GM06990 (cell line): ENCODE data around the gene GRIK3.

Experiments used
- DNase-seq: peaks from one replicate; pipeline ENCODE4 v3.0.0-alpha.2; 2011; ENCODE audit not compliant: insufficient read length; ENCODE audit errors: extremely low read depth
- H3K27me3 ChIP-seq: replicated peaks from 2 replicates; pipeline ENCODE4 v1.6.0; 2011; ENCODE audit warnings: low read length; ENCODE audit not compliant: control insufficient read depth, insufficient read depth
- H3K36me3 ChIP-seq: 2 replicates; pipeline ENCODE4 v1.5.1; 2011; ENCODE audit warnings: low read length; ENCODE audit not compliant: control insufficient read depth, insufficient read depth
- H3K4me3 ChIP-seq: replicated peaks from 2 replicates; pipeline ENCODE4 v1.5.1; 2011; ENCODE audit warnings: low read depth, mild to moderate bottlenecking, control low read depth, low read length
- TF ChIP-seq, protein P1 (sequence below): IDR thresholded peaks from 2 replicates; pipeline ENCODE4 v1.5.1; 2011; ENCODE audit warnings: low read length, control low read depth, mild to moderate bottlenecking, inconsistent platforms; ENCODE audit not compliant: insufficient read depth, poor library complexity, severe bottlenecking

The GRIK3 gene

DNA sequence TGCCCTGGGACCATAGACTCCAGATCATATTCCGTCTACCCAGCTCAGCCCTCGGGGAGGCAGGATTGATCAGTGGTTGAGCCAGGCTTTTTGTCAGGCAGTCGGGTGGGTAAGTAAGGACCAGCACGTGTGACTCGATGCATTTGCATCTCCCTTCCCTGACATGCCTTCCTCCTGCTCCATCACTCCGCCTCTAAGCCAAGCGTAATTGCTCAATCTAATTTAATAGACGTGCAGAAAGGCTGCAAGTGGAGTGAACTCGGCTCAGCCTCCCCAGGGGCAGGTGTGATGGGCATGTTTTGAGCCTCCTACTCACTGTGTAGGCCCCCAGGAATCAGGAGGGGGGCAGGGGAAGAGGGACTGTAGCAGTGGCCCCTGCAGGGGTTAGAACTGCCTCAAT is 34.6 kb upstream of the GRIK3 start:
- DNase-seq, result no peak
- Histone ChIP-seq H3K4me3 (no peak overlapping the region), H3K27me3 (no peaks in the 10 kb centered on the region; the same call in 1 of the 2 replicates), H3K36me3 (no peaks in the 10 kb centered on the region)
- TF ChIP-seq, protein P1, sequence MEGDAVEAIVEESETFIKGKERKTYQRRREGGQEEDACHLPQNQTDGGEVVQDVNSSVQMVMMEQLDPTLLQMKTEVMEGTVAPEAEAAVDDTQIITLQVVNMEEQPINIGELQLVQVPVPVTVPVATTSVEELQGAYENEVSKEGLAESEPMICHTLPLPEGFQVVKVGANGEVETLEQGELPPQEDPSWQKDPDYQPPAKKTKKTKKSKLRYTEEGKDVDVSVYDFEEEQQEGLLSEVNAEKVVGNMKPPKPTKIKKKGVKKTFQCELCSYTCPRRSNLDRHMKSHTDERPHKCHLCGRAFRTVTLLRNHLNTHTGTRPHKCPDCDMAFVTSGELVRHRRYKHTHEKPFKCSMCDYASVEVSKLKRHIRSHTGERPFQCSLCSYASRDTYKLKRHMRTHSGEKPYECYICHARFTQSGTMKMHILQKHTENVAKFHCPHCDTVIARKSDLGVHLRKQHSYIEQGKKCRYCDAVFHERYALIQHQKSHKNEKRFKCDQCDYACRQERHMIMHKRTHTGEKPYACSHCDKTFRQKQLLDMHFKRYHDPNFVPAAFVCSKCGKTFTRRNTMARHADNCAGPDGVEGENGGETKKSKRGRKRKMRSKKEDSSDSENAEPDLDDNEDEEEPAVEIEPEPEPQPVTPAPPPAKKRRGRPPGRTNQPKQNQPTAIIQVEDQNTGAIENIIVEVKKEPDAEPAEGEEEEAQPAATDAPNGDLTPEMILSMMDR, result no peak

DNA sequence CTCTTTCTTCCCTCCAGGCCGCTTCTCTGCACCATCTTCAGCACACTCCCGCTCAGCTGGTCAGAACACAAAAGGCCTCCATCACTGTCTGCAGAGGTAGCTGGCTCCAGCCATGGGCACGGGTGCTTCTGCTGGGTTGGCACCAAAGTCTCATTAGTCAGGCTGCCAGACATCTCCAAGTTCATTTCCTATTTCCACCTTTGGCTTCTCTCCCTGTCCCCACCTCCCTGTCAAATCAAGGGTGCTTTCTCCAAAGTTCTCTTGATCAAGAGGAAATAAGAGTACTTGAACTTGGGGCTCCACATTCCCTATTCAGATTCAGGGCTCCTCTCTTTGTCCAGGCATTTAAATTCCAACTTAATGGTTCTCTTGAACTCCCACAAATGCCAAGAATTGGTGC is 33.9 kb upstream of the GRIK3 start:
- H3K27me3 ChIP-seq, result no peaks in the 10 kb centered on the region; the same call in 1 of the 2 replicates
- DNase-seq, result no peak
- no peak overlapping the region for H3K4me3 ChIP-seq
- TF ChIP-seq, protein P1, result no peak
- H3K36me3 ChIP-seq, result no peaks in the 10 kb centered on the region

DNA sequence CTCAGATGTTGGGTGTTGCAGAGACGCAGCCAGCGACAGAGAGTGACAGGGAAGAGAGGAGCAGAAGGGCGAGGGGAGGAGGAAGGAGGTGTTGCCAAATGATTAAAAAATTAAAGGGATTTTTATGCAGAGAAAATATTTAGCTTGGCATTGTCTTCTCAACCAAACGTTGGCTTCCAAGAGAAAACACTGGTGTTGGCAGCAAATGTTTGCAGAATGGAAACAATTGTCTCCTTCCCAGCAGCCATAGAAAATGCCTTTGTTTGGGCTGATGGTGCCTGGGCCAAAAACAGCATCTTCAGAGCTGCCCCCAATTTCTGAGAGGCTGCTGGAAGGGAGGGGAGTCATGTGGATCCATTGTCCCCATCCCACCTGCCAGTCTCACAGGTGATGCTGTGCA is 29.7 kb upstream of the GRIK3 start:
- TF ChIP-seq, protein P1, result no peak
- Histone ChIP-seq H3K4me3 (no peak overlapping the region), H3K27me3 (no peaks in the 10 kb centered on the region; the same call in 1 of the 2 replicates), H3K36me3 (no peaks in the 10 kb centered on the region)
- no peak for DNase-seq

DNA sequence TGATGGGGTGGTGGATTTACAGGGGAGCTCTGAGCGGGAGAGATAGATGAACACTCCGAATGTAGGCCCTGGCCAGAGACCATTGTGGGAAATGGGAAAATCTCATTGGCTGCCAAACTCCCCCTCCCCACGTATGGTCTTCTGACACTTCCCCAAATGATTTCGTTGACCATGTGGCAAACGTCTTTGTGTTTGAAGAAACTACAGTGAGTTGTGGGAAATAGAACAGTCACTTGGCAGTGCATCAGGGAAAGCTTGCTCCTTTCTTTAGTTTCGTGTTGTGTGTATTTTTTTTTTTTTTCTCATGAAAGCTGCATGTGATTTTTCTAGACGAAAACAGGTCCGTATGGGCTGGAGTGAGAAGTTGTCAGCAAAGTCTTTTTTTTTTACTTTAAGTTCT is 25.0 kb upstream of the GRIK3 start:
- no peak for DNase-seq
- H3K36me3 ChIP-seq, result no peaks in the 10 kb centered on the region
- TF ChIP-seq, protein P1, result no peak

DNA sequence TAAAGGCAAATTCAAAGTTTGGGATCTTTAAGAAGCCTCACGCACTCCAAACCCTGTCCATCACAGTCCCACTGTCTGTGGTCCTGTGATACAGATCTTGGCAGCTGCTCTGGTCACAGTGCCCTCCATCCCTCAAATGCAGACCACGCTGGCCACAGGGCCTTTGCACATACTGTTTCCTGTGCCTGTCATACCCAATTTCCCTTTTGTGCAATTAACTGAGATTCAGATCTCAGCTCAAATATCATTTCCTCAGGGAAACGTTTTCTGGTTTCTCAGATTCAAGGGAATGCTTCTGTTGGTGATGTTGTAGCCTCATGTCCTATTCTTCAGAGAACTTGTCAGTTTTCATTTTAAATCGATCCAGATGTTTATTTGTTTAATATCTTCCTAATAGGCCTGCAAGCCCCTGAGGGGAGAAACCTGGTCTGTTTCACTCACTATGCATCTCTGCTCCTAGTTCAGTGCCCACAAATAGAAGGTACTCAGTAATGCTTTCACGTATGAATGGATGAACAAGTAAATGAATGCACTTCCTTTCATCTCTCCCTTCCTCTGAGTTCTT is 24.2 kb upstream of the GRIK3 start:
- Histone ChIP-seq H3K27me3 (no peaks in the 10 kb centered on the region; the same call in none of the 2 replicates), H3K4me3 (no peak overlapping the region), H3K36me3 (no peaks in the 10 kb centered on the region)
- DNase-seq, result no peak
- TF ChIP-seq, protein P1, result no peak

More for the DNA sequence above, 25.0 kb upstream of the GRIK3 start:
- no peak overlapping the region for H3K4me3 ChIP-seq
- H3K27me3 ChIP-seq, result no peaks in the 10 kb centered on the region; the same call in none of the 2 replicates

DNA sequence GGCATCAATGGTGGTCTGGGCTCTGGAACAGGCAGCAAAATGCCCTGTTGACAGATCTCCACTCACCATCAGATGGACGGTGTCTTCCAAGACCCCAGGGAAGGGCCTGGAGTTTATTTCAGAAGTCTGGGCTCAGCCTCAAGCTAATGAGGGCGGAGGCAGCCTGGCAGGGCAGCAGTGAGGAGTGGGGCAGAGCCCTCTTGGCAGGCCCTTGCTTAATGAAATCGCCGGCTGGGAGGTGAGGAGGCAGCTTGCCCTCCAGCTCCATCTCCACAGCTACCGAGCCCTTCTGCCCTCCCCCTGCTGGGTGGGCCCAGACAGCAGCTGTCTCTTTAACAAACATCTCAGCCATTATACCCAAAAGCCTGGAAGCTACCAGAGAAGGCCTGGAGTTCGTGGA is 22.0 kb upstream of the GRIK3 start:
- Histone ChIP-seq H3K27me3 (peaks cover 1% of the 10 kb centered on the region), H3K36me3 (no peaks in the 10 kb centered on the region), H3K4me3 (no peak overlapping the region)
- no peak for DNase-seq
- TF ChIP-seq, protein P1, result no peak
